GM19193 (cell line): ENCODE results near the gene CACNG3.

Experiments used
- POLR2A ChIP-seq: IDR thresholded peaks from 4 replicates; pipeline ENCODE4 v1.6.1; 2011; ENCODE audit not compliant: insufficient read depth, insufficient read length; ENCODE audit errors: extremely low read depth

Gene CACNG3

GRCh38 chr16:24255456-24256371 lies at the start of gene CACNG3:
CACNG3 (plus strand) TSS chr16:24256335; CDS start chr16:24256755, 420 bp downstream.
- TF ChIP-seq POLR2A = no peak

GRCh38 chr16:24206926-24207325 lies 49.2 kb upstream of the CACNG3 start:
- TF ChIP-seq POLR2A = no peak

DNA sequence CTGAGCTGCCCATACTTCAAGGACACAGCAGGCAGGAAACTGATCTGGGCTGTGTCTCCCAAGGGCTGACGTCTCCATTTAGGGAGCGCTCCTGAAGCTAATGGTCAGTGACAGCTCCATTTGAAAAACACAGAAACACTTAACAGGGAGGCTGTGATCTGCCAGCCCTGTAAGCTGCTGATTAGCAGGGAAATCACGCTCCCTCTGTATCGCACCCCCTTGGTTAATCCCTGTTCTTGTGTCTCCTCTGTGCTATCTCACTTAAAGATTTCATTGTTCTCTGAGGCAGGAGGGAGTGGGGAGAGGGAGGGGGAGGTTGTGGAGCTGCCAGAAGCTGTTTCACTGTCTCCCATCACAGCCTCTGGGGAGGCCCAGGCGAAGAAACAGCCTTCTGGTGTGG lies 47.4 kb upstream of the CACNG3 start:
- no peak for TF ChIP-seq POLR2A

DNA sequence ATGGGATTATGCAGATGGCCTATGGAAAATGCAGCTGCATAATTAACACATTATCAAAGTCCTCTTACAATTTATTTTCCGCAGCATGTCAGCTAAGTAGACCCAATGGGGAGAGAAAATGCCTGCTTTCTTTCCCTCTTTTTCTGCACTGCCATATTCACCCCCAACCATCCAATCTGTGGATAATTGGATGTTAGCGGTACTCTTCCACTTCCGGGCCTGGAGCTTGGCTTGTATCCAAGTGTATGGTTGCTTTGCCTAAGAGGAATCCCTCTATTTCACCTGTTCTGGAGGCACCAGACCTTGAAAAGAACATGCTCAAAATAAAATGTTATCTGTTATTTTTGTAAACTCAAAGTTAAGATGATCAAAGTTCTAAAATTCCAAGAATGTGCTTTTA lies 41.1 kb upstream of the CACNG3 start:
- TF ChIP-seq POLR2A = no peak

DNA sequence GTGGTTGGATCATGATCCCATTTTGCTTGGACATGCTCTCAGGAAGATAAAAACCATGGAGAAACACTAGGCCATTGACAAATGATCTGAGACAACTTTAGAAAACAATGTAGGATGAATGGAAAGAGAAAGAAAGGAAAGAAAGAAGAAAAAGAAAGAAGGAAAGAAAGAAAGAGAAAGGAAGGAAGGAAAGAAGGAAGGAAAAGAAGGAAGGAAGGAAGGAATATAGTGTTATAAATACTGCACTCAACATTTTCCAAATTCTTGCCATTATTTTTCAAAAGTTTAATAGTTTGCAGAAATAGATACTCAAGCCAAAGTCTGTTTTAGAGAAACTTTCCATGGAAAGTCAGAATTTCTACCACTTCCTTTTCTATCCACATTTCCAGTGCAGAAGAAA lies 39.2 kb upstream of the CACNG3 start:
- TF ChIP-seq POLR2A = no peak

GRCh38 chr16:24217461-24217860 lies 38.7 kb upstream of the CACNG3 start:
- TF ChIP-seq POLR2A = no peak

DNA sequence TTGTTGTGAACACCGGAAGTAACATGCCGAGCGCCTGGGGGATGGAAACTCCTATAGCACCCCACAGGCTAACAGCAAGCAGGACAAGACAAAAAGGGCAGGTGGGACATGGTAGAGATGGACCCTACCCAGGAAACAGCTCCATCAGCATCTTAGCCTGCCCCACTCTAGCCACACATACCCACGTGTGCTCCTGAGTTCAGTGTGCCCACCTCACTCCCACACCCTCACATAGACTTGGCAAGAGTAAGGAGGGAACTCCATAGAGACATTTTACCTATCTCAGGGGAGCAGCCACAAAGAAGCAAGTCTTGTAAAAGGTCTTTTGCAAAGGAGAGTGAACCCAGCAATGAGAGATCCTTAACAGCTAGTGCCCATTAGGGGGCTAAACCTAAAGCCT lies 37.8 kb upstream of the CACNG3 start:
- no peak for TF ChIP-seq POLR2A

- TF ChIP-seq POLR2A = no peak
Measured at GRCh38 chr16:24221219-24221618, 34.9 kb upstream of the CACNG3 start.

- no peak for TF ChIP-seq POLR2A
Measured at GRCh38 chr16:24228514-24228913, 27.6 kb upstream of the CACNG3 start.

GRCh38 chr16:24232936-24233335 lies 23.2 kb upstream of the CACNG3 start:
- no peak for TF ChIP-seq POLR2A

DNA sequence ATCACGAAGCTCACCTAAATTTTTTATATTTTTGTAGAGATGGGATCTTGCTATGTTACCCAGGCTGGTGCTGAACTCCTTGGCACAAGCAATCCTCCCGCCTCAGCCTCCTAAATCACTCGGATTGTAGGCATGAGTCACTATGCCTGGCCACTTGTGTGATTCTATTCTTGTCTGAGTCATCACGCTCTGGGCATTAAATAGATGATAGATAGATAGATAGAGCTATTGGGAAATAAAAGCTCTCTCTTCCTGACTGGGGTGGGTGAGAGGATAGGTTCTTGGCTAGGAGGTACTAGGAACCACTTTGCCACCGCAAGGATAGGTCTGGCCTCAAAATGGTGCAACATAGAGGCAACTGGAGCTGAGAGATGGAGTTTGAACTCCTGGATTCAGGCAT lies 21.4 kb upstream of the CACNG3 start:
- TF ChIP-seq POLR2A = no peak

DNA sequence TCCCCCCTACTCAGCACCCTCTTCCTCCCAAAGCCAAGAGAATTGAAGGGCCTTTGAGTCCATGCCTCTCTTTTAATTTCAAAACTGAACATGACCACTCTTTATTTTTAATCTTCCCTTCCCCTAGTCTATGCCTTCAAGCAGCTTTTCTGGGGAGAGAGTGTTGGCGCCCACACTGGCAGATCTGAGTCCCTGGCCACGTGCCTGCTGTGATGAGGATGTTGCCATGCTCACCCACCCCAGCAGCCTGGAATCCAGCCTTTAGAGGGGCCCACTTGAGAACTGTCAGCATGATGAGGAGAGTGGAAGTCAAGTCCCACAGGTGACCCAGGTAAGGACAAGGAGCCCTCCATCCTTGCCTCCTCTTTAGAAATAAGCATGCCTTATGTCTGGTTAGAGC lies 20.3 kb upstream of the CACNG3 start:
- TF ChIP-seq POLR2A = no peak

DNA sequence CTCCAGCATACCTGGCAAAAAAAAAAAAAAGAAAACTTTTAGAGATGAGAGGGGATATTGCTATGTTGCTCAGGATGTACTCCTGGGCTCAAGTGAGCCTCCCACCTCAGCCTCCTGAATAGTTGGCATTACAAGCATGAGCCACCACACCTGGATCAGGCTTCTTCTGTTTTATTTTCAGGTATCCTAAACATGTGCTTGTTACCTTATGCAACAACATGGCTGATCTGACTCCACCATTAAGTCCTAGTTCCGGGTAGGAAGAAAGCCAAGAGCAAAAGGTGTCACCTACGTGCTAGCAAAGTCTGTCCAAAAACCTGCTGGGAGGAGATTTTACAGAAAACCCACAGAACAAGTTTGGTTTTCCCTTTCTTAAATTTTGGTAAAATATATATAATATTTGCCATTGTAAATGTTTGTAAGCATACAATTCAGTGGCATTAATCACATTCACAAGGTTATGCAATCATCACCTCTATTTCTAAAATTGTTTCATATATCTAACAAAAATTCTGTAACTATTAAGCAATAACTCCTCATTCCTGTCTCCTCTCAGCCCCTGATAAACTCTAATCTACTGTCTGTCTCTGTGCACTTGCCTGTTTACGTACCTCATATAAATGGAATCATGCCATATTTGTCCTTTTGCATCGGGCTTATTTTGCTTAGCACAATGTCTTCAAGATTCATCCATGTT lies 9.1 kb upstream of the CACNG3 start:
- TF ChIP-seq POLR2A = no peak

DNA sequence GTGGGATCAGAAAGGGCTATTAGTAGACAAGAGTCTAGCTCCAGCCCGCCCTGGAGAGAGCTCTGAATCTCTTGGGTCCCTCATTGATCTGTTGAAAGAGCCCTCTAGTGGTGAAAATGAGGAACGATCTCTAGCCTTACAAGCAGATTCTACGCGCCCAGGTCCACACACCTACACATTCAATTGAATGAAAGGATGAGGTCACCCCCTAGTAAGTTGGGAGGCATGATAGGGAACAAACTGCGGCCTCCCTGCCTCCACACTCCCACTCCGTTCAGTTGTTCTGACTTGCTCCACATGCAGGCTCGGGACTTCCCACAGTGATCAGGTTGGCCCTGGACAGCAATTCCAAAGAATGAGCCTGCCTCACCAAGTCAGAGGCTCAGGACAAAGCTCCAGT lies 2.9 kb upstream of the CACNG3 start:
- TF ChIP-seq POLR2A = no peak

DNA sequence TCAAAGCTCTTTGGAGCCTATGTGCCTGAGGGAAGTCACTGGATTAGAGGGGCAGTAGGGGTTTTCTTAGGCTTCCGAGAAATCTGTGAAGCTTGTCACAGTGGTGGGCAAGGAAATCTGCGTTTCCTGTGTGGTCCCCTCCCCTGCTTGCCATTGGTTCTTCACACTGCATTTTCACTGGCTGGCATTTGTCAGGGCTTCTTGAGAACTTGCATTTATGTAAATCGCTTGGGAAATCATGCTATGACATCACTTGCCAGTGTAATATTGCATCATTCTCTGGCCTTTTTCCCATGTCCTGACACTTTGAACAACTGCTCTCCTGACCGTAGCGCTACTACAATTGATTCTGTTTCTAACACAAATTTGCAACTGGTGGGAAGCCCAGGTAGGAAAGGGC lies 1.8 kb downstream of the CACNG3 start:
- TF ChIP-seq POLR2A = no peak

- no peak for TF ChIP-seq POLR2A
Measured at GRCh38 chr16:24258791-24259190, 2.7 kb downstream of the CACNG3 start.
